Measurements from ENCODE around the gene CCM2L.

CCM2L gene

DNA sequence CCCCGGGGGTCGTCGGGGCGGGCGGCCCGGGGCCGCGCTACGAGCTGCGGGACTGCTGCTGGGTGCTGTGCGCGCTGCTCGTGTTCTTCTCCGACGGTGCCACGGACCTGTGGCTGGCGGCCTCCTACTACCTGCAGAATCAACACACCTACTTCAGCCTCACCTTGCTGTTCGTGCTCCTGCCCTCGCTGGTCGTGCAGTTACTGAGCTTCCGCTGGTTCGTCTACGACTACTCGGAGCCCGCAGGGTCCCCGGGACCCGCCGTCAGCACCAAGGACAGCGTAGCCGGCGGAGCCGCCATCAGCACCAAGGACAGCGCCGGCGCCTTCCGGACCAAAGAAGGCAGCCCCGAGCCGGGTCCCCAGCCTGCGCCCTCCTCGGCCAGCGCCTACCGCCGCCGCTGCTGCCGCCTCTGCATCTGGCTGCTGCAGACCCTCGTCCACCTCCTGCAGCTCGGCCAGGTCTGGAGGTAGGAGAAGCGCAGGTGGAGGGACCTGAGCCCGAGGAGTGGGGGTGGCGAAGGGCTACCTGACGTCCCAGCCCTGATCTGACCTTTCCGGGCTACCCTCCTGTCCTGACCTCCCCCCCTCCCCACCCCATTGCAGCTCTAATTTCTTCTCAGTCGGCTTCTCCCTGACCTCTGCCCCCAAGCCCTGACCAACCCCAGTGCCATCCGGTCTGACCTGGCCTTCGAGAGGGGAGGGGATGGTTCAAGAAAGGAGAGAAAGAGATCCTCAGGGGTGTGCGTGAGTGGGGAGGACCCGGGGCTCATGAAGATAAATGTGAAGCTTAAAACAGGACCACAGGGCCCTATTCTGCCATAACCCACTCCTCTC, 41.7 kb upstream of the CCM2L start:
- Histone ChIP-seq H2AFZ (peak overlapping the region; percentile 68), H3K4me2 (ENCODE audit: low read length) (no peak overlapping the region), H3K27me3 (ENCODE audit: control insufficient read depth, insufficient read depth, low read length) (peaks cover 4% of the 10 kb centered on the region), H3K9ac (no peak overlapping the region), H3K4me1 (peaks cover 16% of the 10 kb centered on the region), H3K9me3 (ENCODE audit: control insufficient read depth, low read length) (no peaks in the 10 kb centered on the region), H3K4me3 (ENCODE audit: low read depth, low read length) (no peak overlapping the region), H3K79me2 (peaks cover 3% of the 10 kb centered on the region), H3K36me3 (ENCODE audit: control insufficient read depth, insufficient read depth, low read length) (no peaks in the 10 kb centered on the region), H3K27ac (peak overlapping the region; percentile 71)
- TF ChIP-seq, protein P1, sequence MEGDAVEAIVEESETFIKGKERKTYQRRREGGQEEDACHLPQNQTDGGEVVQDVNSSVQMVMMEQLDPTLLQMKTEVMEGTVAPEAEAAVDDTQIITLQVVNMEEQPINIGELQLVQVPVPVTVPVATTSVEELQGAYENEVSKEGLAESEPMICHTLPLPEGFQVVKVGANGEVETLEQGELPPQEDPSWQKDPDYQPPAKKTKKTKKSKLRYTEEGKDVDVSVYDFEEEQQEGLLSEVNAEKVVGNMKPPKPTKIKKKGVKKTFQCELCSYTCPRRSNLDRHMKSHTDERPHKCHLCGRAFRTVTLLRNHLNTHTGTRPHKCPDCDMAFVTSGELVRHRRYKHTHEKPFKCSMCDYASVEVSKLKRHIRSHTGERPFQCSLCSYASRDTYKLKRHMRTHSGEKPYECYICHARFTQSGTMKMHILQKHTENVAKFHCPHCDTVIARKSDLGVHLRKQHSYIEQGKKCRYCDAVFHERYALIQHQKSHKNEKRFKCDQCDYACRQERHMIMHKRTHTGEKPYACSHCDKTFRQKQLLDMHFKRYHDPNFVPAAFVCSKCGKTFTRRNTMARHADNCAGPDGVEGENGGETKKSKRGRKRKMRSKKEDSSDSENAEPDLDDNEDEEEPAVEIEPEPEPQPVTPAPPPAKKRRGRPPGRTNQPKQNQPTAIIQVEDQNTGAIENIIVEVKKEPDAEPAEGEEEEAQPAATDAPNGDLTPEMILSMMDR (IDR thresholded peaks at IDR 0.05), result no peak

DNA sequence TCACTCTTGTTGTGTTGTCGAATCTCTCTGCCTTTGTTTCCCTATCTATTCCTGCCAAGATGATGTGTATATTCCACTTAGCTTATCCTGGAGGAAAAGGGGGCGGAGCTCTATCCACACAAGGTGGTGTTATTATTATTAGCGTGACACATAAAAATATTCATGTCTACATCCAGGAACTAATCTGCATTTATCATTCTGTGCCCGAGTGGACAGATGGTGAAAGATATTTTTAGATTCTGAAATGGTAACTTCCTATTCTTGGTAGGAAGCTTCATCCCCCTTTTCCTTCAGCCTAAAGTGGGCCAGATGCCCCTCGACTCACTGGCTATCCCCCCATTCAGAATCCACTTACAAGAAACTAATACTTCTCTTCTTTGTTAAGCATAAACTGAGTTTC, 40.2 kb upstream of the CCM2L start:
- Histone ChIP-seq H3K4me1 (peaks cover 16% of the 10 kb centered on the region), H3K9ac (no peak overlapping the region), H3K27me3 (ENCODE audit: control insufficient read depth, insufficient read depth, low read length) (peaks cover 4% of the 10 kb centered on the region), H3K36me3 (ENCODE audit: control insufficient read depth, insufficient read depth, low read length) (no peaks in the 10 kb centered on the region), H2AFZ (no peak overlapping the region), H3K27ac (no peak overlapping the region), H3K4me2 (ENCODE audit: low read length) (no peak overlapping the region), H3K4me3 (ENCODE audit: low read depth, low read length) (no peak overlapping the region), H3K79me2 (peaks cover 6% of the 10 kb centered on the region), H3K9me3 (ENCODE audit: control insufficient read depth, low read length) (no peaks in the 10 kb centered on the region)
- TF ChIP-seq, protein P1 (IDR thresholded peaks at IDR 0.05), result no peak

DNA sequence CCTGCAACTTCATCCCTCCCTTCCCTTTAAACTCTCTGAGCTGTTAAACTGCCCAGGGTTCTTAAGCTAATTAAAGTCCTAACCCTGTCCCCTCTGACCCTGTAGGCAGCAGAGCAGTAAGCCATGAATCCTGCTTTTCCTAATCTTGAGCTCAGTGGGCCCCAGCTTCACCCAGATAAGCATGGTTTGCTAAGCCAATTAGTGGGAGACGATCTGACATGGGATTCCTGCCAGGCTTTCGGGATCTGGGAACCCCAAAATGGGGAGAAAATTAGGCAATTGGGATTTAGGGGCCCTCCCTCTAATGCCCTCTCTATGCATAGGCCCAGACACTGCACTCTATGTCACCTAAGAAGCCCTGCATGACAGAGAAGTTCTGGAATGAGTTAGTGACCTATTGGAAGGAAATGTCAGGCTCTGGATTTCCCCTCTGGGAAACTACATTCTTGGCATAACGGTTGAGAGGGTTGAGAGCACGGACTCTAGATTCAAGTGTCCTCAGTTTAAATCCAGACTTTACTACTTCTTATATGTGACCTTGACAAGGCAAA, 37.7 kb upstream of the CCM2L start:
- Histone ChIP-seq H3K36me3 (ENCODE audit: control insufficient read depth, insufficient read depth, low read length) (no peaks in the 10 kb centered on the region), H3K4me2 (ENCODE audit: low read length) (no peak overlapping the region), H3K27me3 (ENCODE audit: control insufficient read depth, insufficient read depth, low read length) (no peaks in the 10 kb centered on the region), H3K27ac (peak overlapping the region; percentile 16), H3K4me1 (peaks cover 12% of the 10 kb centered on the region), H3K9me3 (ENCODE audit: control insufficient read depth, low read length) (no peaks in the 10 kb centered on the region), H3K79me2 (peaks cover 19% of the 10 kb centered on the region), H2AFZ (no peak overlapping the region), H3K9ac (no peak overlapping the region), H3K4me3 (ENCODE audit: low read depth, low read length) (no peak overlapping the region)
- TF ChIP-seq, protein P1 (IDR thresholded peaks at IDR 0.05), result no peak

DNA sequence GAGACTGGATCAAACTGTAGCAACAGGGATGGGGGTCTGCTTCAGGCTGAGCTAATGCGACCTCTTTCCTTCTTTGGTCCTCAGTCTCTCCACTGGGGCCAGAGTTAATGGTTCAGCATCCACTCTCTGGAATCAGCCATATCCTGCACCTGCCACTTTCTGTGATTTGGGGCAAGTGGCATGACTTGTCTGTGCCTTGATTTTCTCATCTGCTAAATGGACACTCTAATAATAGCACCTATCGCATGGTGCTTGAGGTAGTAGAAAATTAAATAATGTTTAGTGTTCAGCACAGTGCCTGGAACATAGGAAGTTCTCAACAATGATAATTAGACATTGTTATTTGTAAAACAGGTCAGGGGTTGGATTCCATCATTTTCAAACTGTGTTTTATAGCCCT, 35.9 kb upstream of the CCM2L start:
- peaks cover 23% of the 10 kb centered on the region for H3K79me2 ChIP-seq
- TF ChIP-seq, protein P1 (IDR thresholded peaks at IDR 0.05), result no peak
- no peak overlapping the region for H3K4me3 ChIP-seq (ENCODE audit: low read depth, low read length)
- H2AFZ ChIP-seq, result no peak overlapping the region
- no peak overlapping the region for H3K9ac ChIP-seq
- H3K4me2 ChIP-seq (ENCODE audit: low read length), result no peak overlapping the region
- H3K27ac ChIP-seq, result no peak overlapping the region
- H3K27me3 ChIP-seq (ENCODE audit: control insufficient read depth, insufficient read depth, low read length), result no peaks in the 10 kb centered on the region
- no peaks in the 10 kb centered on the region for H3K36me3 ChIP-seq (ENCODE audit: control insufficient read depth, insufficient read depth, low read length)
- no peaks in the 10 kb centered on the region for H3K9me3 ChIP-seq (ENCODE audit: control insufficient read depth, low read length)
- H3K4me1 ChIP-seq, result peaks cover 12% of the 10 kb centered on the region

Measured in parathyroid adenoma (tissue), 2 donors.